DMS 273 treated with DMSO at 0.1 percent for 48 hours (cell line): ENCODE data around the gene EOMES.

Experiments
- DNase-seq: peaks from one replicate; lab custom pipeline; 2025; lab: John Stamatoyannopoulos, UW

EOMES gene

DNA sequence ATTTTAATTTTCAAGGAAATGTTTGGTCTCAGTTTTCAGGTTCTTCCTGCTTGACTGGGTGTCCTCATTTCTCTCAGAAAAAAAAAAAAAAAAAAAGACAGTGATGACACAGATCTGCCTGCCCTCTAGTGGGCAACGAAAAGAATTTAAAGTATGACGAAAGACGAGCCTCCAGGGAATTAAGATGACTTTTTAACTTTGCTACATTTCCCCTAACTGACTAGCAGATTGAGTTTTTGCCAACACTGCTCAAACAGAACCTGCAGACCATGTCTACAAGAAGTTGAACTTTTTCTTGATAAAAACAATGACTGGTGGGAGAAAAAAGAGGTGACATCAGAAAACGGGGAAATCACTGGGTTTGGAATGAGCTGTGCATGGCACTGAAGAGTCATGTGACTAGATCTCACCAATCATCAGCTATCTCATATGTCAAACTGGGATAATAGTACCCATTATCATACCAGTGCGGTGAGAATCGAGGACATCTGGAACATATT is 40.8 kb downstream of the EOMES start:
- no peak for DNase-seq

GRCh38 chr3:27680517-27681246 is 41.4 kb downstream of the EOMES start:
- no peak for DNase-seq

DNA sequence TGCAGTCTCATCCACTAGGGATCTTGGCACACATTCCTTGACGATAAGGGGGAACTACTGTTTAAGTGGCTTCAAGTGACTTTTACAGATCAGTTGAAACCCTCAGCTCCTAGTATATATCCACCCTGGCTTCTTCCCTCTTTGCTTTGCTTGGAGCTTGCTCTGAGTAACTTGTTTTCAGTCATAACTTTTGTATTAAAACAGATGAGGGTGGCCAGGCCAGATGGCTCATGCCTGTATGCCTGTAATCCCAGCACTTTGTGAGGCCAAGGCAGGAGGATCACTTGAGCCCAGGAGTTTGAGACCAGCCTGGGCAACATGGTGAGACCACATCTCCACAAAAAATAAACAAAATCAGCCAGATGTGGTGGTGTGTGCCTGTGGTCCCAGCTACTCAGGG is 42.4 kb downstream of the EOMES start:
- DNase-seq = no peak

DNA sequence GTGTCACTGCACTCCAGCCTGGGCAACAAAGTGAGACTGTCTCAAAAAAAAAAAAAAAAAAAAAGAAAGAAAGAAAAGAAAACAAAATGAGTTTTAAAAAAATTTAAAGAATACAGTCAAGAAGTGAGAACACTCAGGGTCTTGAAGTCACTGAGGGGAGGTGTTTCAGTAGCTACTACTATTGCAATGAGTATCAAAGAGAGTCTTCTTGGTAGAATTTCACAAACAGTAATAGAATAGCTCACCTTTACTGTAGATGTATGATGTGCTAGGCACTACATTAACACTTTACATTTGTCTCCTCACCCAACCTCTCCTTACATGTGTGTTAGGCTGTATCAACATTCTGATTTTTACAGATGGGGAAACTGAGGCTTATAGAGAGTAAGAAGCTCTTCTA is 43.9 kb downstream of the EOMES start:
- no peak for DNase-seq

DNA sequence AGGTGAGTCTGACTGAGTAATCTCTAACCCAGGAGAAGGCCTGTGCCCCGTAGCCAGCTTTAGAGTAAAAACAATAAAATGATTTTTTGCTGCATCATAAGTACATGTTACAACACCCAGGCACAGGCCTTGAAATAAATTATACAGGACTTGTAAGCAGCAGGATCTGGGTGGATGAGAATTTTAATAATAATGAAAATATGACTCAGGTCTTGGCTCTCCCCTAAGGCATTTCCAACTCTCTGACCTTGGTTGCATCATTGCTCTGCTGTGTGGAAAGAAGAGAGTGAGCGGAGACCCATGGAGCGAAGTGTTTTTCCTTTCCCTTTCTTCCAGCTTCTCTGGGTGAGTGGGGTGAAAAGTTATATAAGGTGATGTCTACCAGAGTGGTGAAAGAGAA is 44.6 kb downstream of the EOMES start:
- no peak for DNase-seq

DNA sequence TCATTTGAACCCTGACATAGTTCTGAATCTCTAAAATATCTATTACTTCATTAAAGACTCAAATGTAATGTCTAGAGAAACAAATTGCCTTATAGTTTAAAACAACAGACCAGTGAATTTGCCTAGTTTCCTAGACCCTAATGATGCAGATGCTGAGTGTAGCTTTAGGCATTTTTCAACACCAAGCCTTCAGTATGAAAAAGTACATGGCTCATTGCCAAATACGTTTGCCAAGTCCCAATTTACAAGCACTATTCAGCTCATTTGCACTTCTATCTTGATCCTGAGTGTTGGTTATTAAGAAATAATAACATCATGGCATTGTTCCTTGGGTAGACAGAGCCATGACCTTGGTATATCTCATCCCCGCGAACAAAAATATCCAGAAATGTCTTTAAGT is 46.8 kb downstream of the EOMES start:
- no peak for DNase-seq

- DNase-seq = no peak
Observed at GRCh38 chr3:27673701-27674100, 48.4 kb downstream of the EOMES start.

DNA sequence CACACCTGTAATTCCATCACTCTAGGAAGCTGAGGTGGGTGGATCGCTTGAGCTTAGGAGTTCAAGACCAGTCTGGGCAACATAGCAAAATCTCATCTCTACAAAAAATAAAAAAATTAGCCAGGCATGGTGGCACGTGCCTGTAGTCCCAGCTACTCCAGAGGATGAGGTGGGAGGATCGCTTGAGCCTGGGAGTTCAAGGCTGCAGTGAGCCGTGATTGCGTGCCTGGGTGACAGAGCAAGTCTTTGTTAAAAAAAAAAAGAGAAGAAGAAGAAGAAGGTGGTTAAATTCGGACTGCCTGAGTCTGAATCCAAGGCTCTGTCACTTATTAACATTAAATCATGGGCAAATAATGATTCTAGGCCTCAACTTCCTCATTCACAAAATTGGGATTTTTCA is 51.0 kb downstream of the EOMES start:
- DNase-seq = no peak

- no peak for DNase-seq
Observed at GRCh38 chr3:27670619-27671018, 51.5 kb downstream of the EOMES start.

DNA sequence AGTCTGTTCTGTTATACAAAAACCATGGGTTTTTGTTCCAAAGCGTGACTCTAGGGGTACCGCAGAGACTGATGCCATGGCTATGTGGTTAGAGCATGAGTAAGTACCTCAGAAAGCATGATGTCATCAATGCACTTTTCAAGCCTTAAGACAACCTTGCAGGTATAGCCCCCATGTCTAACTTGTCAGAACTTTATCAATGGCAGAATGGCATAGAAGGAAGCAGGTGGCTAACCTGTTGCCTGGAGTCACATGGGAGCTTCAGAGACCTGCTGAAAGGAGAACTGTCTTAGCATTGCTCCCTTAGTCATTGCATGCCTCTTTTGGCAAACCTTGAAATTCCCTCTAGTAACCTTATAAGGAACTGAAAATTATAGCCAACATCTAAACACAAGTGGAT is 52.5 kb downstream of the EOMES start:
- DNase-seq = no peak

GRCh38 chr3:27667751-27668150 is 54.4 kb downstream of the EOMES start:
- no peak for DNase-seq

GRCh38 chr3:27666708-27667107 is 55.4 kb downstream of the EOMES start:
- DNase-seq = peak; percentile 33

- no peak for DNase-seq
Observed at GRCh38 chr3:27666272-27666671, 55.9 kb downstream of the EOMES start.
